Neuron (in vitro differentiated cells): ENCODE measurements around the gene FXYD7.
"Not testable (repeated sequence)": the region's sequence is repeated elsewhere in the genome, so short reads cannot be mapped to it uniquely, and the experiment has no call there.

Source experiments
- H2AFZ ChIP-seq: one replicate; pipeline ENCODE4 v1.6.1; 2013; ENCODE audit warnings: low read depth, mild to moderate bottlenecking, inconsistent platforms, low read length, moderate library complexity
- H3K27me3 ChIP-seq: one replicate; pipeline ENCODE4 v1.6.1; 2013; ENCODE audit warnings: low read length; ENCODE audit not compliant: insufficient read depth
- H3K36me3 ChIP-seq: one replicate; pipeline ENCODE4 v1.6.1; 2013; ENCODE audit warnings: low read length; ENCODE audit not compliant: insufficient read depth
- H3K4me1 ChIP-seq: one replicate; pipeline ENCODE4 v1.6.1; 2013; ENCODE audit warnings: low read length; ENCODE audit not compliant: insufficient read depth
- H3K4me3 ChIP-seq: 2 replicates; pipeline ENCODE4 v1.5.1; 2013; ENCODE audit warnings: mild to moderate bottlenecking, low read length, moderate library complexity
- H3K9me3 ChIP-seq: one replicate; pipeline ENCODE4 v1.6.1; 2013; ENCODE audit warnings: low read length

The FXYD7 gene

DNA sequence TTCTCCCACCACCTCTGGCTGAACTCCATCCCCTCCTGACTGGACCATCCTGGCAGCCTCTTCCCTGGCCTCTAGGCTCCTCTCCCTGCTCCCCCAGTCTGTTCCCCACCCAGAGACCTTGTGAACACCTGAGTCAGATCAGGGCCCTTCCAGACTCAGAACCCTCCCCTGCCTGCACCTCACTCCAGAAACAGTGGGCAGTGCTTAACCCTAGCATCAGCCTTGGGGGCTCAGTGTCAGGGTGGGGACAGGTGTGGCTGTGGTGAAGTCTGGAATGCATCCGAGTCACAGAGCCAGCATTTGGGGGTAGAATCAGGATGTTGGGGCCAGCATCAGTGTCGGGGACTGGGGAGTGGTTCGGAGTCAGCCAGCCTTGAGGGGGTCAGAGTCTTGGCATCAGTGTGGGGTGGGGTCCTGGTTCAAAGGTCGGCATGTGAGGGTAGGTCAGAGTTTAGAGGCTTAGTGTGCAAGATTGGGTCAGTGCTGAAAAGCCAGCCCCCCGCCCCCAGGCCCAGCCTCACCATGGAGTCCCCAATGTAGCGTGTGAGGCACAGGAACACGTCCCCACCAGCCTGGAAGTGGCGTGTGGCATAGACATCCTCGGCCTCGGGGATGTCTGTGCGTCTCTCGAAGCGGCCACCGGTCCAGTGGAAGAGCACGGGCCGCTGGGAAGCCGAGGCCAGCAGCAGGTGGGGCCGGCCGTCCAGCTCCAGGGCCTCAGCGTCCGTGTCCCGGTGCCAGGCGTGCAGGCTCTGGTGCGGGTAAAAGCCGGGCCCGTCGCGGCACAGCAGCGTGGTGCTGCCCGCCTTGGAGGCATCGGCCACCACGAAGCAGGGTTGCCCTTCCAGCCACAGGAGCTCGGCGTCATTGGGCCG is 17.1 kb upstream of the FXYD7 start:
- Histone ChIP-seq H2AFZ (no peak overlapping the region), H3K4me3 (no peak overlapping the region), H3K4me1 (peaks cover 7% of the 10 kb centered on the region), H3K9me3 (no peaks in the 10 kb centered on the region), H3K27me3 (no peaks in the 10 kb centered on the region), H3K36me3 (no peaks in the 10 kb centered on the region)

DNA sequence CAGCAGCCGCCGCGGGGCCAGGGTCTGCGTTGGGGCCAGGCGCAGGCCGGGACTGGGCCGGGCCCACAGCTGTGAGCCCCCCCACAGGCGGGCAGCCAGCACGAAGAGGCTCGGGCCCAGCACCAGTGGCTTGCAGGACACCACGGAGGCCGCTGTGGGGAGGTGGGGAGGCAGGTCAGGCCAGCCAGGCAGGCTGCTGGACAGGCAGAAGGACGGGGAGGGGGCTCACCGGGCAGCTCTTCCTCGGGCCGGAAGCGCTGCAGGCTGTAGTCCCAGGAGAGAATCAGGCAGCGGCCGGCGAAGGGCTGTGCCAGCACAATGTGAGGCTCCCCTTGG is 16.5 kb upstream of the FXYD7 start:
- H3K4me1 ChIP-seq: peaks cover 7% of the 10 kb centered on the region
- no peak overlapping the region for H2AFZ ChIP-seq
- no peaks in the 10 kb centered on the region for H3K36me3 ChIP-seq
- no peaks in the 10 kb centered on the region for H3K9me3 ChIP-seq
- H3K27me3 ChIP-seq: no peaks in the 10 kb centered on the region
- H3K4me3 ChIP-seq: no peak overlapping the region

DNA sequence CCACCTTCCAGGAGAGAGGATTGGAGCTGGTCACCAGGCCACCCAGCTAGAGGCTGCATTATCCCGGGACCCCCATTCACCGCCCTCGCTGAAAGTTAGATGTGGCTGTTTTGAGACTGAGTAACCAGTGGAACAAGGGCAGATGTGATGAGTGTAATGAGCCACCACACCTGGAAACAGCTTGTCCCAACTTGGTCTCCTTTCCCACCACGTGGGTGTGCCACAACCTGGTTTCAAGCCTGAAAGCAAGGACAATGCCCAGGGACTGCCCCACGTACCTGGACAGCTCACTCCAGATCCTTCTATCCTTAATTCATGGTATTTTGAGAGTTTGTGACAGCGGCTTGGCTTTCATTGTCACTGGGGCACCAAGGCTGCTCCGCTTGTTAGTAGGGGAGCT is 15.2 kb upstream of the FXYD7 start:
- Histone ChIP-seq H3K27me3 (no peaks in the 10 kb centered on the region), H2AFZ (no peak overlapping the region), H3K4me1 (peaks cover 5% of the 10 kb centered on the region), H3K36me3 (no peaks in the 10 kb centered on the region), H3K4me3 (no peak overlapping the region), H3K9me3 (no peaks in the 10 kb centered on the region)

DNA sequence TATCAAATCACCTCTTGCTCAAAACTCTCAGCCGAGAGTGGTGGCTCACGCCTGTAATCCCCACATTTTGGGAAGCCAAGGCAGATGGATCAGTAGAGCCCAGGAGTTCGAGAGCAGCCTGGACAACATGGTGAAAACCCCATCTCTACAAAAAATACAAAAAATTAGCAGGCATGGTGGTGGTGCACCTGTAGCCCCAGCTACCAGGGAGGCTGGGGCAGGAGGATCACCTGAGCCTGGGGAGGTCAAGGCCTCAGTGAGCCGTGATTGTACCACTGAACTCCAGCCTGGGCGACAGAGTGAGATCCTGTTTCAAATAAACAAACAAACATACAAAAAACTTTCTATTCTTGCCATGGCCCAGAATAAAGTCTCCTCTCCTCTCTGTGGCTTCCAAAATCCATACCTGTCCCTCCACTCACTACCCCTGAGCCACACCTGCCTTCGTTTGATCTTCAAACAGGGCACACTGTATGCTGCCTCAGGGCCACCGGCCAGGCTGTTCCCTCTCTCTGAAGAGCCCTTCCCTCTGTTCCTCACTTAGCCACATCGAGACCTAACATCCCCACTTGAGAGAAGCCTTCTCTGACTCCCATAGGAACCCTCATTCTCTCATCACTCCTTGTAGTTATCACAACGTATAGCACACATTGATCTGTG is 14.5 kb upstream of the FXYD7 start:
- no peaks in the 10 kb centered on the region for H3K27me3 ChIP-seq

DNA sequence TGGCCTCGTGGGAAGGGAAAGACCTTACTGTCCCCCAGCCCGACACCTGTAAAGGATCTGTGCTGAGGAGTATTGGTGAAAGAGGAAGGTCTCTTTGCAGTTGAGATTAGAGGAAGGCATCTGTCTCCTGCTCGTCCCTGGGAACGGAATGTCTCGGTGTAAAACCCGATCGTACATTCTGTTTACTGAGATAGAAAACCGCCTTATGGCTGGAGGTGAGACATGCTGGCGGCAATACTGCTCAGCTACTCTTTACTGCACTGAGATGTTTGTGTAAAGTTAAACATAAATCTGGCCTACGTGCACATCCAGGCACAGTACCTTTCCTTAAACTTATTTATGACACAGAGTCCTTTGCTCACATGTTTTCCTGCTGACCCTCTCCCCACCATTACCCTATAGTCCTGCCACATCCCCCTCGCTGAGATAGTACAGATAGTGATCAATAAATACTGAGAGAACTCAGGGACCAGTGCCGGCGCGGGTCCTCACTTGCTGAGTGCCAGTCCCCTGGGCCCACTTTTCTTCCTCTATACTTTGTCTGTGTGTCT is 13.3 kb upstream of the FXYD7 start:
- H3K27me3 ChIP-seq, H3K4me1 ChIP-seq, H2AFZ ChIP-seq, H3K36me3 ChIP-seq, H3K4me3 ChIP-seq, H3K9me3 ChIP-seq: not testable (repeated sequence)

More for the DNA sequence above, 14.5 kb upstream of the FXYD7 start:
- Histone ChIP-seq H3K9me3 (no peaks in the 10 kb centered on the region), H3K36me3 (no peaks in the 10 kb centered on the region), H2AFZ (no peak overlapping the region), H3K4me3 (no peak overlapping the region), H3K4me1 (no peaks in the 10 kb centered on the region)

DNA sequence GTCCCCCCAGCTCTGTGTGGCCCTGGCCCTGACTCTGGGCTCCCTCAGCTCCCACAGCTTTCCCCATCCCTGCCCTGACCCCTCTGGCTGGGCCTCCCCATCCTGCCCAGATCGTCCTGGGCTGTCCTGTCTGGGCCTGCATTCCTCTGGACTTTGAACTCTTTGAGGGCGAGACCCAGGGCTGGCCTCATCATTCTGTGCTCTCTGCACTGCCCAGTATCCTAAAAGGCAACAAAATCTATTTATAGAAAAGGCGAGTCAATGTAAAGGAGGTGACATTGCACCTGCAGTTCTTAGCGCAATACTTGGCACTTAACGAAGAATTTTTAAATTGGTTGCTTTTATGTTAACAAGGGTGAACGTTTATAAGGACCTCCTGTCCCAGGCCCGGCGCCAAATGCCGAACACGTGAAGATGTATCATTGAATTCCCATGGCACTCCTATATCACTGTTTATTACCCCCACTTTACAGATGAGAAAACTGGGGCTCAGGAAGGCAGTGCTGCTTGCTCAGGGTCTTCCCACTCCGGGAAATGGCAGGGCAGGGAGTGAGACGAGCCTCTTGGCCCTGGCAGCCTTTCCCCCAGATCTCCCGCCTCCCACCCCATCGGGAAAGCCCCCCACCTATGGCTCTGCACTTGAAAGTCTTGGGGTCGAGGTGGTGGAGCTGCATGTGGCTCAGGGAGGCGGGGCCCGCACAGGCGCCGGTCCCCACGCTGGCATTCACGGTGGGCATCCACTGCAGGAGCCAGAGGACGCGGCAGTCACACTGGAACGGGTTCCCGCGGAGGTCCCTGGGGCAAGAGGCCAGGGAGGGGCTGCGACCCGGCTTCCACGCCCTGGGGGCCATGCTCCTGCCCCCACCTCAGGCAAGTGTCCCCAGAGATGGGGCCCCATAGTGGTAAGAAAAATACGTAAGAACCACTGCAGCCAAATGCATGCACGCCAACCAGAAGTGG is 12.0 kb upstream of the FXYD7 start:
- H2AFZ ChIP-seq: no peak overlapping the region
- H3K27me3 ChIP-seq: no peaks in the 10 kb centered on the region
- H3K4me3 ChIP-seq: no peak overlapping the region
- H3K36me3 ChIP-seq: no peaks in the 10 kb centered on the region
- no peaks in the 10 kb centered on the region for H3K9me3 ChIP-seq
- peaks cover 13% of the 10 kb centered on the region for H3K4me1 ChIP-seq

- Histone ChIP-seq H2AFZ (no peak overlapping the region), H3K9me3 (no peaks in the 10 kb centered on the region), H3K27me3 (no peaks in the 10 kb centered on the region), H3K4me1 (peaks cover 14% of the 10 kb centered on the region), H3K36me3 (no peaks in the 10 kb centered on the region), H3K4me3 (no peak overlapping the region)
Measured at GRCh38 chr19:35132254-35132653, 10.8 kb upstream of the FXYD7 start.

DNA sequence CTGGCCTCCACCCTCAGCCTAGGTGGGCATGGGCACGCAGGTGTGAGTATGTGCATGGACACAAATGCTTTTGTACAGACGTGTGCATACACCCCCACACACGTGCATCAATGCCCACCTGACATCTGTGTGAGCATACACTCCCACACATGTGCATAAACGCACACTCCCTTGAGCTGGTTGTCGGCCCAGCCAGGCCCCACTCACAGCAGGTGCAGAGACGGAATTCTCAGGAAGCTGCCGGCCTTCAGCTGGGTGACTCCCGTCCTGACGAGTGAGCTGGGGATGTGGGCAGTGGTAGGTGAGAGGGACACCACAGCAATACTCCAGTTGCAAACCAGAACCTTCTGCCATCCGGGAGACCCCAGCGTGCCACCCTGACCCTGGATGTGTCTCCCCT is 9.2 kb upstream of the FXYD7 start:
- Histone ChIP-seq H3K36me3 (no peaks in the 10 kb centered on the region), H3K9me3 (no peaks in the 10 kb centered on the region), H3K27me3 (no peaks in the 10 kb centered on the region), H2AFZ (no peak overlapping the region), H3K4me3 (no peak overlapping the region), H3K4me1 (peaks cover 26% of the 10 kb centered on the region)

- Histone ChIP-seq H3K9me3 (no peaks in the 10 kb centered on the region), H2AFZ (no peak within 1 kb of the TSS), H3K36me3 (no peaks in the 10 kb centered on the region), H3K4me3 (peak within 1 kb of the TSS; percentile 16), H3K27me3 (no peaks in the 10 kb centered on the region), H3K4me1 (peaks cover 35% of the 10 kb centered on the region)
Measured at GRCh38 chr19:35134601-35135242, 8.3 kb upstream of the FXYD7 start, which contains the start of gene LGI4. Gene LGI4, minus strand, starts transcription at chr19:35135059. Its CDS starts 379 bp downstream, at chr19:35134680.

- Histone ChIP-seq H3K27me3 (no peaks in the 10 kb centered on the region), H3K36me3 (no peaks in the 10 kb centered on the region), H2AFZ (no peak overlapping the region), H3K4me3 (peak overlapping the region; percentile 14), H3K4me1 (peaks cover 43% of the 10 kb centered on the region), H3K9me3 (no peaks in the 10 kb centered on the region)
Measured at GRCh38 chr19:35135389-35135909, 7.6 kb upstream of the FXYD7 start.

DNA sequence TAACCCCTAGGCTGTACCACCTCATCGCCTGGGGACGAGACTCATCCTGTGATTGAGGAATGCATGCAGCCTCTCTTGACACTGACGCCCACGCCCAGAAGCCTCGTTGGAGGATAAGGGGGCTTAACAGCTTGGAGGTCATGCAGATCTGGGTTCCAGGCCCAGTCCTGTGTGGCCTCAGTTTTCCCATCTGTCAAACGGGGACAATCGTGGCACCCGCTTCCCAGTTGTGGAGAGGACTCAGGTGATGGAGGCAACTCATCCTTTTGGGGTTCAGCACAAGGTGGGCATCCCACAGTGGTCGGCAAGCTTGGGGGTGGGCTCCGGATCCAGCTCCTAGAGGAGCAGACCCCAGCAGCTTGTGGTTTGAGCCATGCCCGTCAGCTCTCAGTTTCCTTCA is 6.8 kb upstream of the FXYD7 start:
- Histone ChIP-seq H2AFZ (no peak overlapping the region), H3K9me3 (no peaks in the 10 kb centered on the region), H3K27me3 (no peaks in the 10 kb centered on the region), H3K36me3 (no peaks in the 10 kb centered on the region), H3K4me3 (no peak overlapping the region), H3K4me1 (peaks cover 48% of the 10 kb centered on the region)

DNA sequence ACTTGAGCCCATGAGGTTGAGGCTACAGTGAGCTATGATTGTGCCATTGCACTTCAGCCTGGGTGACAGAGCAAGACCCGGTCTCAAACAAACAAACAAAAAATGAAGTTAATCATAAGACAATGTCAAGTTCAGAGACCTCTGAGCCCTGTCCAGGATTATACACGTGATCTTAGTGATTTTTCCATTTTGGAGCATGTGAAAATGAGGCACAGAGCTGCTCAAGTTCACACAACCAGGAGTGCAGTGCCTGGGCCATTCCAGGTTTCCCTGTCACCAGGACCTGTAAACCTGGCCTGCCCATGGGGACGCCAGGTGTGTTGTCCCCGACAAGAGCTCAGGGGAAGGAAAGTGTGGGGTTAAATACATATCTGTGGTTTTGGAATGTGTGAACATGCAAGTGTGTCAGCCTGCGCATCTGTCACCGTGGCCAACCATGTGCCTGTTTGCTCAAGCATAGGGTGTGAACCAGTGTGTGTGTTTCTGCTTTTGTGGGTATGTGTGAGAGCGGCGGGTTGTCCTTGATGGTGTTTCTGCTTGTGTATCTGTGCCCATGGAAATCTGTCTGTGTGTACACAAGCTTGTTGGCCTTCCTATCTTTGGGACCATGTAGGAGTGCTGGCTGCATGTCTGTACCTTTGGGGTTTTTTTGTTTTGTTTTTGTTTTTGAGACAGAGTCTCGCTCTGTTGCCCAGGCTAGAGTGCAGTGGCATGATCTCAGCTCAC is 5.9 kb upstream of the FXYD7 start:
- peaks cover 54% of the 10 kb centered on the region for H3K4me1 ChIP-seq
- H2AFZ ChIP-seq: no peak overlapping the region
- no peaks in the 10 kb centered on the region for H3K27me3 ChIP-seq
- no peaks in the 10 kb centered on the region for H3K36me3 ChIP-seq
- H3K4me3 ChIP-seq: no peak overlapping the region
- H3K9me3 ChIP-seq: no peaks in the 10 kb centered on the region
